Mesenchymal stem cell (in vitro differentiated cells and primary cell): ENCODE data around the gene RUFY3.
"Not testable (repeated sequence)": the region's sequence is repeated elsewhere in the genome, so short reads cannot be mapped to it uniquely, and the experiment has no call there.

Experiments
- DNase-seq: peaks from one replicate; pipeline ENCODE4 v3.0.0-alpha.2; 2013
- H2AFZ ChIP-seq: one replicate; pipeline ENCODE4 v1.6.1; 2013; ENCODE audit warnings: low read depth, mild to moderate bottlenecking, control low read depth, inconsistent platforms, low read length, moderate library complexity
- H2AK5ac ChIP-seq: 2 replicates; pipeline ENCODE4 v1.6.1; 2013; ENCODE audit warnings: low read length, moderate library complexity, mild to moderate bottlenecking, inconsistent platforms; ENCODE audit not compliant: severe bottlenecking
- H2BK120ac ChIP-seq: one replicate; pipeline ENCODE4 v1.6.1; 2013; ENCODE audit warnings: low read depth, mild to moderate bottlenecking, inconsistent platforms, low read length, moderate library complexity
- H2BK12ac ChIP-seq, 2 experiments: one replicate each; pipeline ENCODE4 v1.6.1; 2013; ENCODE audit warnings: inconsistent platforms in 2 of 2, low read length in 2 of 2, mild to moderate bottlenecking in 2 of 2, moderate library complexity in 2 of 2, control low read depth in 1 of 2
- H2BK15ac ChIP-seq: one replicate; pipeline ENCODE4 v1.6.1; 2013; ENCODE audit warnings: mild to moderate bottlenecking, low read depth, inconsistent platforms; ENCODE audit not compliant: poor library complexity, severe bottlenecking
- H2BK5ac ChIP-seq: 2 replicates; pipeline ENCODE4 v1.6.1; 2013; ENCODE audit warnings: low read depth, mild to moderate bottlenecking, low read length, control low read depth, inconsistent platforms; ENCODE audit not compliant: poor library complexity, severe bottlenecking
- H3K14ac ChIP-seq, 2 experiments: one replicate each; pipeline ENCODE4 v1.6.1; 2013; ENCODE audit warnings: inconsistent platforms in 2 of 2, low read length in 2 of 2, control low read depth in 1 of 2, mild to moderate bottlenecking in 1 of 2, moderate library complexity in 1 of 2
- H3K18ac ChIP-seq, 2 experiments: one replicate each; pipeline ENCODE4 v1.6.1; 2013; ENCODE audit warnings: inconsistent platforms in 2 of 2, low read length in 2 of 2, control low read depth in 1 of 2, low read depth in 1 of 2, mild to moderate bottlenecking in 1 of 2
- H3K23ac ChIP-seq, 2 experiments: one replicate each; pipeline ENCODE4 v1.6.1; 2013; ENCODE audit warnings: inconsistent platforms in 2 of 2, low read length in 2 of 2, mild to moderate bottlenecking in 2 of 2, moderate library complexity in 2 of 2, control low read depth in 1 of 2
- H3K27ac ChIP-seq: 2 replicates; pipeline ENCODE4 v1.5.1; 2013; ENCODE audit warnings: mild to moderate bottlenecking, moderate library complexity, low read length, control low read depth, inconsistent platforms; ENCODE audit not compliant: poor library complexity, severe bottlenecking
- H3K27me3 ChIP-seq, 2 experiments: 2 replicates each; pipeline versions ENCODE4 v1.6.1 to v1.7.0; 2013; ENCODE audit warnings: low read length in 2 of 2, mild to moderate bottlenecking in 2 of 2, moderate library complexity in 2 of 2, control low read depth in 1 of 2, inconsistent platforms in 1 of 2; ENCODE audit not compliant: control insufficient read depth in 1 of 2, insufficient read depth in 1 of 2
- H3K36me3 ChIP-seq, 2 experiments: 2 replicates each; pipeline versions ENCODE4 v1.6.1 to v1.7.0; 2013; ENCODE audit warnings: low read length in 2 of 2, control low read depth in 1 of 2, inconsistent platforms in 1 of 2, low read depth in 1 of 2, mild to moderate bottlenecking in 1 of 2; ENCODE audit not compliant: insufficient read depth in 2 of 2, control insufficient read depth in 1 of 2
- H3K4ac ChIP-seq, 2 experiments: one replicate each; pipeline ENCODE4 v1.6.1; 2013; ENCODE audit warnings: inconsistent platforms in 2 of 2, low read length in 2 of 2, mild to moderate bottlenecking in 2 of 2, moderate library complexity in 2 of 2, control low read depth in 1 of 2, low read depth in 1 of 2
- H3K4me1 ChIP-seq: 2 replicates; pipeline ENCODE4 v1.6.1; 2013; ENCODE audit warnings: low read depth, low read length, control low read depth; ENCODE audit not compliant: control insufficient read depth, insufficient read depth
- H3K4me2 ChIP-seq: 2 replicates; pipeline ENCODE4 v1.6.1; 2013; ENCODE audit warnings: low read length, mild to moderate bottlenecking, inconsistent platforms; ENCODE audit not compliant: poor library complexity, severe bottlenecking
- H3K4me3 ChIP-seq, 2 experiments: 2 replicates each; pipeline versions ENCODE4 v1.5.1 to v1.7.0; 2013; ENCODE audit warnings: low read length in 2 of 2, mild to moderate bottlenecking in 2 of 2, control low read depth in 1 of 2, low read depth in 1 of 2; ENCODE audit not compliant: insufficient read depth in 1 of 2
- H3K79me1 ChIP-seq: replicated peaks from 2 replicates; pipeline ENCODE4 v1.6.1; 2013; ENCODE audit warnings: mild to moderate bottlenecking, control low read depth, low read length, inconsistent platforms; ENCODE audit not compliant: poor library complexity, severe bottlenecking
- H3K9ac ChIP-seq: 2 replicates; pipeline ENCODE4 v1.7.0; 2013; ENCODE audit warnings: mild to moderate bottlenecking, low read length, moderate library complexity
- H3K9me3 ChIP-seq: 2 replicates; pipeline ENCODE4 v1.7.0; 2013; ENCODE audit warnings: mild to moderate bottlenecking, low read length; ENCODE audit not compliant: control insufficient read depth
- H4K8ac ChIP-seq: one replicate; pipeline ENCODE4 v1.6.1; 2013; ENCODE audit warnings: inconsistent platforms, mild to moderate bottlenecking, low read length, moderate library complexity
- H4K91ac ChIP-seq: one replicate; pipeline ENCODE4 v1.6.1; 2013; ENCODE audit warnings: mild to moderate bottlenecking, low read length, inconsistent platforms
- WGBS: methylation state at CpG from one replicate; pipeline ENCODE4 v1.1.7; 2013; ENCODE audit warnings: mixed read lengths; 5-methylcytosine and 5-hydroxymethylcytosine counted together

Gene RUFY3

GRCh38 chr4:70839589-70840093, 117.9 kb downstream of the RUFY3 start, which contains the start of gene GRSF1:
Gene GRSF1, minus strand, starts transcription at chr4:70839890. Its CDS starts 63 bp downstream, at chr4:70839827.
- Histone ChIP-seq H3K4me2 (peak within 1 kb of the TSS; percentile 87), H4K8ac (peak within 1 kb of the TSS; percentile 90), H3K36me3 (peaks cover 9% of the 10 kb centered on the region in 2 experiments), H2BK5ac (peak within 1 kb of the TSS; percentile 92), H3K23ac (peak within 1 kb of the TSS; percentile 83 to 96), H3K4me3 (peak within 1 kb of the TSS; percentile 98 to 99), H3K79me1 (no peaks in the 10 kb centered on the region), H3K9me3 (no peaks in the 10 kb centered on the region), H3K18ac (peak within 1 kb of the TSS; percentile 96 to 98), H2AFZ (peak within 1 kb of the TSS; percentile 81), H4K91ac (peak within 1 kb of the TSS; percentile 96), H3K27ac (peak within 1 kb of the TSS; percentile 71), H3K27me3 (no peaks in the 10 kb centered on the region), H3K14ac (peak within 1 kb of the TSS in 1 of 2 experiments; percentile 99), H2BK15ac (peak within 1 kb of the TSS; percentile 94), H2AK5ac (peak within 1 kb of the TSS; percentile 65), H2BK120ac (peak within 1 kb of the TSS; percentile 95), H3K4ac (peak within 1 kb of the TSS; percentile 97 to 99), H2BK12ac (peak within 1 kb of the TSS in 1 of 2 experiments; percentile 54), H3K9ac (peak within 1 kb of the TSS; percentile 94), H3K4me1 (peaks cover 10% of the 10 kb centered on the region)
- DNase-seq, result peak; percentile 92
- WGBS, result 0% methylated on average over 34 of the region's 51 CpGs

GRCh38 chr4:70840137-70840536, 118.4 kb downstream of the RUFY3 start:
- H3K79me1 ChIP-seq, H2BK120ac ChIP-seq, H3K27me3 ChIP-seq, H2BK12ac ChIP-seq, H3K4me2 ChIP-seq, H2BK15ac ChIP-seq, H3K9ac ChIP-seq, H3K4me3 ChIP-seq, H2AK5ac ChIP-seq, H3K14ac ChIP-seq, H3K4ac ChIP-seq, H4K91ac ChIP-seq, H3K9me3 ChIP-seq, H3K23ac ChIP-seq, H3K27ac ChIP-seq, H3K36me3 ChIP-seq, H2BK5ac ChIP-seq: not testable (repeated sequence)
- DNase-seq, result peak; percentile 49
- peak overlapping the region in 1 of 2 experiments; percentile 52 for H3K18ac ChIP-seq
- 64% methylated on average over 16 of the region's 20 CpGs for WGBS
- peaks cover 10% of the 10 kb centered on the region for H3K4me1 ChIP-seq
- peak overlapping the region; percentile 42 for H4K8ac ChIP-seq
- peak overlapping the region; percentile 4 for H2AFZ ChIP-seq

DNA sequence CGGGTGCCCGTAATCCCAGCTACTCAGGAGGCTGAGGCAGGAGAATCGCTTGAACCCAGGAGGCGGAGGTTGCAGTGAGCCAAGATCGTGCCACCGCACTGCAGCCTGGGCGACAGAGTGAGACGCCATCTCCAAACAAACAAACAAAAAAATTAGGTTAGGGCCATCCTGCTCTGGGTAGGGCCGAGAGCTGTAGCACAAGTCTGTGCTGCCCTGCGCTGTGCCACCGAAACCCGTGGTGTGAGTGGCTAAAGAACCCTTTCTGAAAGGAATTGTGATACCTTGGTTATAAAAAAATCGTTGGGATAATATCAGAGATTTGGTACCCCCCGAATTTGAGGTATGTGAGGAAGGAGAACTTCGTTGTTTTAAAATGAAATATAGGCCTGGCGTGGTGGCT, 118.9 kb downstream of the RUFY3 start:
- H3K79me1 ChIP-seq, DNase-seq, H3K18ac ChIP-seq, H2BK5ac ChIP-seq, H3K27ac ChIP-seq, H3K9ac ChIP-seq, H4K91ac ChIP-seq, H3K4me2 ChIP-seq, H3K36me3 ChIP-seq, H3K27me3 ChIP-seq, H3K4me3 ChIP-seq, H2BK15ac ChIP-seq, H3K4me1 ChIP-seq, H3K14ac ChIP-seq, H3K4ac ChIP-seq, H2AK5ac ChIP-seq, H3K9me3 ChIP-seq, H4K8ac ChIP-seq, H2BK12ac ChIP-seq, H3K23ac ChIP-seq, H2BK120ac ChIP-seq: not testable (repeated sequence)
- peak overlapping the region; percentile 4 for H2AFZ ChIP-seq
- 96% methylated on average over 14 of the region's 16 CpGs for WGBS

GRCh38 chr4:70841211-70841610, 119.4 kb downstream of the RUFY3 start:
- Histone ChIP-seq H3K27ac (no peak overlapping the region), H4K91ac (no peak overlapping the region), H2BK12ac (no peak overlapping the region), H3K4me1 (peaks cover 7% of the 10 kb centered on the region), H3K4ac (no peak overlapping the region), H3K9ac (no peak overlapping the region), H3K23ac (no peak overlapping the region), H2AFZ (no peak overlapping the region), H3K4me2 (no peak overlapping the region), H2BK5ac (no peak overlapping the region), H3K14ac (no peak overlapping the region), H3K9me3 (no peaks in the 10 kb centered on the region), H2BK15ac (no peak overlapping the region), H3K36me3 (no peaks in the 10 kb centered on the region), H3K79me1 (no peaks in the 10 kb centered on the region), H3K27me3 (no peaks in the 10 kb centered on the region), H3K4me3 (no peak overlapping the region), H4K8ac (no peak overlapping the region), H3K18ac (no peak overlapping the region), H2BK120ac (no peak overlapping the region), H2AK5ac (no peak overlapping the region)
- no peak for DNase-seq
